Measurements from ENCODE around the gene CARMIL3. TPM values are rescaled to one million over a fixed set of nuclear protein-coding genes. Genes with fewer than 3 reads are reported as not detected.

CARMIL3 gene
- total and polyA plus RNA-seq, 2 of the 4 experiments (the other 2 are of a cell fraction): under 0.01 TPM; not detected in 1

- Histone ChIP-seq H3K27me3 (ENCODE audit: control insufficient read depth, insufficient read depth, low read length) (peaks cover 52% of the 10 kb centered on the region), H3K4ac (ENCODE audit: low read depth, low read length) (no peak overlapping the region), H3K27ac (ENCODE audit: insufficient read depth, low read length) (no peak overlapping the region), H3K4me2 (ENCODE audit: low read depth, low read length) (no peak overlapping the region), H2AK5ac (ENCODE audit: low read depth, low read length) (no peak overlapping the region), H3K9me3 (ENCODE audit: control insufficient read depth, insufficient read depth, low read length) (no peaks in the 10 kb centered on the region), H3K18ac (ENCODE audit: low read depth, low read length) (no peak overlapping the region), H2BK5ac (ENCODE audit: low read depth, low read length, poor library complexity, severe bottlenecking) (no peak overlapping the region), H3K4me3 (ENCODE audit: insufficient read depth, low read depth, low read length) (no peak overlapping the region), H3K56ac (ENCODE audit: extremely low read depth, insufficient read depth, low read length) (no peak overlapping the region), H4K20me1 (ENCODE audit: insufficient read depth, low read length) (no peaks in the 10 kb centered on the region), H2AK9ac (replicated peaks; ENCODE audit: low read depth, low read length, poor library complexity) (no peak overlapping the region), H3K23ac (ENCODE audit: low read depth, low read length) (no peak overlapping the region), H2BK20ac (ENCODE audit: low read depth, low read length) (no peak overlapping the region), H2BK120ac (ENCODE audit: low read depth, low read length) (no peak overlapping the region), H3K4me1 (ENCODE audit: control insufficient read depth, insufficient read depth, low read length) (no peaks in the 10 kb centered on the region), H3K79me1 (ENCODE audit: low read depth in 1 of 2, low read length in 2 of 2) (no peaks in the 10 kb centered on the region), H4K91ac (ENCODE audit: insufficient read depth, low read depth, low read length) (no peak overlapping the region), H3K14ac (replicated peaks; ENCODE audit: low read depth, low read length) (no peak overlapping the region), H4K8ac (ENCODE audit: low read depth in 2 of 2, low read length in 2 of 2) (no peak overlapping the region), H2AFZ (replicated peaks; ENCODE audit: low read length, poor library complexity) (no peak overlapping the region), H3K36me3 (ENCODE audit: control insufficient read depth, insufficient read depth, low read length) (no peaks in the 10 kb centered on the region), H2BK15ac (ENCODE audit: low read depth, low read length) (no peak overlapping the region), H3K9ac (ENCODE audit: low read depth, low read length) (no peak overlapping the region), H3K9me1 (ENCODE audit: insufficient read depth, low read length) (no peaks in the 10 kb centered on the region), H4K5ac (ENCODE audit: low read depth, low read length) (no peak overlapping the region)
- in situ Hi-C loops (cut with MboI; ENCODE audit: low sequenced_read_pairs) (no loop called here), intact Hi-C loops (cut with micrococcal nuclease) (no loop called here), dilution Hi-C loops (cut with HindIII; ENCODE audit: low sequenced_read_pairs, unreplicated experiment) (no loop called here)
- ATAC-seq (ENCODE audit: low read depth) (no peak), DNase-seq (no peak)
- no TSS peak for BruUV-seq (replicated peaks)
- ChIA-PET POLR2A (ENCODE audit: unreplicated experiment) (no interaction called here), CTCF (interaction anchor here (1.2 kb wide), 1 partner anchor 43 kb away, joined by 6 read pairs; no protein-coding TSS in a partner anchor)
- no CpG with 5 or more reads among the region's 8 CpGs for WGBS, 2 experiments (ENCODE audit: extremely low coverage in 2 of 2, insufficient read length in 1 of 2)
- TF ChIP-seq FOS (IDR thresholded peaks at IDR 0.05; ENCODE audit: low read depth, low read length) (no peak), CEBPB (IDR thresholded peaks at IDR 0.05; ENCODE audit: low read depth, low read length) (no peak), RAD21 (IDR thresholded peaks at IDR 0.05; ENCODE audit: low read length) (no peak), BHLHE40 (IDR thresholded peaks at IDR 0.05; ENCODE audit: low read depth, low read length) (no peak)
These were observed 13.6 kb downstream of the CARMIL3 start for GRCh38 chr14:24065408-24065807.

Data from IMR-90 (cell line).